ENCODE measurements around the gene GABBR1. TPM values are rescaled to one million over a fixed set of nuclear protein-coding genes. Genes with fewer than 3 reads are reported as not detected.

GABBR1 gene
- total RNA-seq, 1 experiment from 2014 or later = 11.9 TPM

DNA sequence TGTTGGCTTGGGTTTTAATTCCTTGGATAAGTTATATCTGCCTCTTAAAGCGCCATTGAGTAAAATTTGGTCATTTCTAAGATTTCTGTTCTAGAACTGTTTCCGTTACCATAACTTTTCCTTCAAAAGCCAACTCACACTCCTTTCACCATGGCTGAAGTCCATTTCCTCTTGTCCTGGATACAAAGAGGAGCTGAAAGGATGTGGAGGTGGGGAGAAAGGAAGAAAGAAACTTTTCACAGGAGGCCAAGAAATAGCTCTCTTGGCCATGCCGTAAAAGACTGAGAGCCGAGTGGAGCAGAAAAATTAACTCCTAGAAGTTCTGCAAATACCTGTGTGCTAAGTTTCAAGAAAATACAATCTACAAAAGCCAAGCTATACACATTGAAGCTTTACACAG, 21.6 kb downstream of the GABBR1 start:
- no peaks in the 10 kb centered on the region for H3K27me3 ChIP-seq (ENCODE audit: control insufficient read depth, insufficient read depth, low read length)
- ChIA-PET CTCF (no interaction called here), POLR2A (no interaction called here)
- H3K27ac ChIP-seq (ENCODE audit: low read length) = no peak overlapping the region
- no peak for TF ChIP-seq CTCF (IDR thresholded peaks at IDR 0.05)
- no peak for TF ChIP-seq POLR2AphosphoS5 (IDR thresholded peaks at IDR 0.05; ENCODE audit: low read depth, low read length)
- no peak overlapping the region for H3K4me3 ChIP-seq (ENCODE audit: low read depth in 2 of 2, low read length in 2 of 2)
- no peaks in the 10 kb centered on the region for H3K9me3 ChIP-seq (ENCODE audit: control insufficient read depth, insufficient read depth, low read depth, low read length)
- DNase-seq (ENCODE audit: low read depth, low spot score) (no peak), ATAC-seq (no peak)
- intact Hi-C loops (cut with micrococcal nuclease; ENCODE audit: unreplicated experiment) = no loop called here
- H3K36me3 ChIP-seq (ENCODE audit: control insufficient read depth, insufficient read depth, low read length) = no peaks in the 10 kb centered on the region
- H3K4me1 ChIP-seq (ENCODE audit: control insufficient read depth, insufficient read depth, low read length) = no peaks in the 10 kb centered on the region
- in situ Hi-C loops (cut with HindIII; ENCODE audit: low pct_unique_long_range_greater_than_20kb, low sequenced_read_pairs) = no loop called here
- no TSS peak for BruUV-seq (replicated peaks)

DNA sequence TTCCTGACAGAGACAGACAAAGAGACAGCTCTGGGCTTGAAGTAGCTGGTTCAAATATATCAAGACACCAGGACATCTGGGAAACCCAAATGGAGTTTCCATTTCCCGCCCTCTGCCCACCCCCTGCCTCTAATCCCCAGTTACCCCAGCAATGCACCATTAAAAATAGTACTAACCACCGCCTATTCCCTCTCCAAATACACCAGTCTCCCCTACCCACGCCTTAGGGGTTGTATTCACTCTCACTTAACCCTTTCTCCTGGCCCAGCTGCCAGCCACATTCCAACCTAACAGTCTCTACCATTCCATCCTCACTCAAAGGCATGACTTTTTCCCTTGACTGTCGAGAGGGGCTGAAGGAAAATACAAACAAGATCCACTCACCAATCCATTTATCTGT, 22.4 kb downstream of the GABBR1 start:
- no TSS peak for BruUV-seq (replicated peaks)
- CTCF ChIA-PET = no interaction called here
- intact Hi-C loops (cut with micrococcal nuclease; ENCODE audit: unreplicated experiment) = no loop called here
- H3K27me3 ChIP-seq (ENCODE audit: control insufficient read depth, insufficient read depth, low read length) = no peaks in the 10 kb centered on the region
- in situ Hi-C loops (cut with HindIII; ENCODE audit: low pct_unique_long_range_greater_than_20kb, low sequenced_read_pairs) = no loop called here
- H3K9me3 ChIP-seq (ENCODE audit: control insufficient read depth, insufficient read depth, low read depth, low read length) = no peaks in the 10 kb centered on the region
- TF ChIP-seq TCF7L2 (IDR thresholded peaks at IDR 0.05; ENCODE audit: low read depth, low read length) (no peak), CTCF (IDR thresholded peaks at IDR 0.05) (no peak), SIN3A (IDR thresholded peaks at IDR 0.05; ENCODE audit: borderline replicate concordance, insufficient read depth, low read depth, low read length) (no peak), POLR2AphosphoS5 (IDR thresholded peaks at IDR 0.05; ENCODE audit: low read depth, low read length) (no peak)
- TF ChIP-seq, protein P1, sequence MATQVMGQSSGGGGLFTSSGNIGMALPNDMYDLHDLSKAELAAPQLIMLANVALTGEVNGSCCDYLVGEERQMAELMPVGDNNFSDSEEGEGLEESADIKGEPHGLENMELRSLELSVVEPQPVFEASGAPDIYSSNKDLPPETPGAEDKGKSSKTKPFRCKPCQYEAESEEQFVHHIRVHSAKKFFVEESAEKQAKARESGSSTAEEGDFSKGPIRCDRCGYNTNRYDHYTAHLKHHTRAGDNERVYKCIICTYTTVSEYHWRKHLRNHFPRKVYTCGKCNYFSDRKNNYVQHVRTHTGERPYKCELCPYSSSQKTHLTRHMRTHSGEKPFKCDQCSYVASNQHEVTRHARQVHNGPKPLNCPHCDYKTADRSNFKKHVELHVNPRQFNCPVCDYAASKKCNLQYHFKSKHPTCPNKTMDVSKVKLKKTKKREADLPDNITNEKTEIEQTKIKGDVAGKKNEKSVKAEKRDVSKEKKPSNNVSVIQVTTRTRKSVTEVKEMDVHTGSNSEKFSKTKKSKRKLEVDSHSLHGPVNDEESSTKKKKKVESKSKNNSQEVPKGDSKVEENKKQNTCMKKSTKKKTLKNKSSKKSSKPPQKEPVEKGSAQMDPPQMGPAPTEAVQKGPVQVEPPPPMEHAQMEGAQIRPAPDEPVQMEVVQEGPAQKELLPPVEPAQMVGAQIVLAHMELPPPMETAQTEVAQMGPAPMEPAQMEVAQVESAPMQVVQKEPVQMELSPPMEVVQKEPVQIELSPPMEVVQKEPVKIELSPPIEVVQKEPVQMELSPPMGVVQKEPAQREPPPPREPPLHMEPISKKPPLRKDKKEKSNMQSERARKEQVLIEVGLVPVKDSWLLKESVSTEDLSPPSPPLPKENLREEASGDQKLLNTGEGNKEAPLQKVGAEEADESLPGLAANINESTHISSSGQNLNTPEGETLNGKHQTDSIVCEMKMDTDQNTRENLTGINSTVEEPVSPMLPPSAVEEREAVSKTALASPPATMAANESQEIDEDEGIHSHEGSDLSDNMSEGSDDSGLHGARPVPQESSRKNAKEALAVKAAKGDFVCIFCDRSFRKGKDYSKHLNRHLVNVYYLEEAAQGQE (IDR thresholded peaks at IDR 0.05; ENCODE audit: insufficient read depth in 1 of 2, low read depth in 2 of 2, low read length in 1 of 2) = no peak
- DNase-seq (ENCODE audit: low read depth, low spot score) (no peak), ATAC-seq (no peak)
- no peaks in the 10 kb centered on the region for H3K4me1 ChIP-seq (ENCODE audit: control insufficient read depth, insufficient read depth, low read length)
- no peak overlapping the region for H3K4me3 ChIP-seq (ENCODE audit: low read depth in 2 of 2, low read length in 2 of 2)
- no peak overlapping the region for H3K27ac ChIP-seq (ENCODE audit: low read length)
- no peaks in the 10 kb centered on the region for H3K36me3 ChIP-seq (ENCODE audit: control insufficient read depth, insufficient read depth, low read length)
- POLR2A ChIA-PET = no interaction called here

DNA sequence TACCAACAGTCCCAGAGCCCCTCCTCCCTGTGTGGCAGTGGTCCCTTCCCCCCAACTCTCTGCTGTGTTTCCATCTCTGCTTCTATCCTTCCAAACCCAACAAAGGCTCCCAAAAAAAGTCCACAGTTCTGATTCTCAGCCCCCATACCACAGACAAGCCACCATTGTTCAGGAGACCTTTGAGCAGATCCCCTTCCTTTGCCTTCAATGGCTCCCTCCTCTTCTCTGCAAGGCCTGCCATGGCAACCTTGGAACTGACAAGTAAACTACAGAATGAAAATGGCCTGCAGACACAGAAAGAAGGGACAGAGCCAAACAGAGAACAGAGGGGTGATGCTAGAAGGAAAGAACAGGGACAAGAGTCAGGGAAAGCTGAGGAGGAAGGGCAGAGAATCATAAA, 24.9 kb downstream of the GABBR1 start:
- no peak overlapping the region for H3K4me3 ChIP-seq (ENCODE audit: low read depth in 2 of 2, low read length in 2 of 2)
- intact Hi-C loops (cut with micrococcal nuclease; ENCODE audit: unreplicated experiment) = no loop called here
- no TSS peak for BruUV-seq (replicated peaks)
- H3K36me3 ChIP-seq (ENCODE audit: control insufficient read depth, insufficient read depth, low read length) = no peaks in the 10 kb centered on the region
- in situ Hi-C loops (cut with HindIII; ENCODE audit: low pct_unique_long_range_greater_than_20kb, low sequenced_read_pairs) = no loop called here
- H3K27ac ChIP-seq (ENCODE audit: low read length) = no peak overlapping the region
- H3K4me1 ChIP-seq (ENCODE audit: control insufficient read depth, insufficient read depth, low read length) = no peaks in the 10 kb centered on the region
- no peaks in the 10 kb centered on the region for H3K27me3 ChIP-seq (ENCODE audit: control insufficient read depth, insufficient read depth, low read length)
- no peak for DNase-seq (ENCODE audit: low read depth, low spot score)
- TF ChIP-seq CTCF (IDR thresholded peaks at IDR 0.05) = no peak
- ChIA-PET CTCF (no interaction called here), POLR2A (no interaction called here)
- no peaks in the 10 kb centered on the region for H3K9me3 ChIP-seq (ENCODE audit: control insufficient read depth, insufficient read depth, low read depth, low read length)
- no peak for ATAC-seq
